Upper lobe of left lung (tissue), 4 donors: ENCODE measurements around the gene PCYOX1L.
A peak's percentile ranks its signal among the peaks of the same experiment; 100 is the strongest.

ENCODE experiments used
- EP300 ChIP-seq, 4 donors: sonication (generic); formaldehyde crosslinking; IDR thresholded peaks; one replicate each; pipeline ENCODE4 v1.5.1; 2017; ENCODE audit warnings: antibody characterized with exemption in 4 of 4, control low read depth in 2 of 4
- POLR2A ChIP-seq, 4 donors: fragments of 450-650 bp; IDR thresholded peaks; one replicate each; pipeline ENCODE4 v1.5.1; 2016 to 2017; ENCODE audit warnings: antibody characterized with exemption in 4 of 4, mild to moderate bottlenecking in 2 of 4
- POLR2AphosphoS5 ChIP-seq, 2 donors: sonication (generic); formaldehyde crosslinking; IDR thresholded peaks; one replicate each; pipeline ENCODE4 v1.5.1; 2017; ENCODE audit warnings: antibody characterized with exemption in 2 of 2
- TF ChIP-seq, protein P1 (sequence below), 6 experiments: fragments of 450-650 bp in 4 of 6; fragments of 200-600 bp in 2 of 6; sonication (generic) in 2 of 6; IDR thresholded peaks; one replicate each; pipeline ENCODE4 v1.5.1; 2016 to 2019; ENCODE audit warnings: antibody characterized with exemption in 6 of 6

DNA sequence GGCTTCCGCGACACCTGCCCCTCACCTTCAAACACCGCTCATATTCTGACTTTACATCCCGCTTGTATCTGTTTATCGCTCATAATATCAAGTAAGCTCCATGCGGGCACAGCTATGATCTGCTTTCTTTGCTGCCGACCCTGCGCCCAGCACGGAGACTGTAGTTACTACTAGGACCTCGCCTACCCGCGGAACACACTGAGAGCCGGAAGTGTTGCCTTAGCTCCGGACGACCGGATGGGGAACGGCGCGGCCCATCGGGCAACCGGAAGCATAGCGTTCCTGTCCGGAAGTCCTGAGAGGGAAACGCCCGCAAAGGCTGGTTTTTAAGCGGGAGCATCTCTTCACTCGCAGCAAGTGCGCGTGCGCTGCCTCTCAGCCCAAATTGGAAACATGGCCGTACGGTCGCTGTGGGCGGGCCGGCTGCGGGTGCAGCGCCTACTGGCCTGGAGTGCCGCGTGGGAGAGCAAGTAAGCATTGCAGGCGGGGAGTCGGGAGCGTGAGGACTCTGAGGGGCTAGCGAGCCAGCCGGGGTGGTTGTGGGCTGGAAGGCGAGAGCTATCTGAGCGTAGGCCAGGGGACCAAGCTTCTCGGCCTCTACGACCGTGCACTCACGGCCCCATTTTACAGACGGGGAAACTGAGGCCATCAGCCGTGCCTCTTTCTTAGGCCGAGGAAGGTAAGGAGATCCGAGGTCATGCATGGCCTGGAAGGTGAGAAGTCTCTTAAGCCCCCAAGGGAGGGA lies 12.5 kb upstream of the PCYOX1L start, which contains the start of gene GRPEL2:
- TF ChIP-seq POLR2AphosphoS5 (IDR thresholded peaks at IDR 0.05) (peak; percentile 90 to 92), POLR2A (IDR thresholded peaks at IDR 0.05) (peak in 3 of 4 donors; percentile 37 to 78 (median 48)), EP300 (IDR thresholded peaks at IDR 0.05) (peak in 2 of 4 donors; percentile 71 to 80)
- TF ChIP-seq, protein P1, sequence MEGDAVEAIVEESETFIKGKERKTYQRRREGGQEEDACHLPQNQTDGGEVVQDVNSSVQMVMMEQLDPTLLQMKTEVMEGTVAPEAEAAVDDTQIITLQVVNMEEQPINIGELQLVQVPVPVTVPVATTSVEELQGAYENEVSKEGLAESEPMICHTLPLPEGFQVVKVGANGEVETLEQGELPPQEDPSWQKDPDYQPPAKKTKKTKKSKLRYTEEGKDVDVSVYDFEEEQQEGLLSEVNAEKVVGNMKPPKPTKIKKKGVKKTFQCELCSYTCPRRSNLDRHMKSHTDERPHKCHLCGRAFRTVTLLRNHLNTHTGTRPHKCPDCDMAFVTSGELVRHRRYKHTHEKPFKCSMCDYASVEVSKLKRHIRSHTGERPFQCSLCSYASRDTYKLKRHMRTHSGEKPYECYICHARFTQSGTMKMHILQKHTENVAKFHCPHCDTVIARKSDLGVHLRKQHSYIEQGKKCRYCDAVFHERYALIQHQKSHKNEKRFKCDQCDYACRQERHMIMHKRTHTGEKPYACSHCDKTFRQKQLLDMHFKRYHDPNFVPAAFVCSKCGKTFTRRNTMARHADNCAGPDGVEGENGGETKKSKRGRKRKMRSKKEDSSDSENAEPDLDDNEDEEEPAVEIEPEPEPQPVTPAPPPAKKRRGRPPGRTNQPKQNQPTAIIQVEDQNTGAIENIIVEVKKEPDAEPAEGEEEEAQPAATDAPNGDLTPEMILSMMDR (IDR thresholded peaks at IDR 0.05), result no peak
